ENCODE results near the gene MSTN.
"Not testable (repeated sequence)": the region's sequence is repeated elsewhere in the genome, so short reads cannot be mapped to it uniquely, and the experiment has no call there.

MSTN gene

GRCh38 chr2:190031969-190032618 is 30.4 kb downstream of the MSTN start:
- no peak for DNase-seq (ENCODE audit: low read depth, low spot score)
- CTCF ChIA-PET = no interaction called here

DNA sequence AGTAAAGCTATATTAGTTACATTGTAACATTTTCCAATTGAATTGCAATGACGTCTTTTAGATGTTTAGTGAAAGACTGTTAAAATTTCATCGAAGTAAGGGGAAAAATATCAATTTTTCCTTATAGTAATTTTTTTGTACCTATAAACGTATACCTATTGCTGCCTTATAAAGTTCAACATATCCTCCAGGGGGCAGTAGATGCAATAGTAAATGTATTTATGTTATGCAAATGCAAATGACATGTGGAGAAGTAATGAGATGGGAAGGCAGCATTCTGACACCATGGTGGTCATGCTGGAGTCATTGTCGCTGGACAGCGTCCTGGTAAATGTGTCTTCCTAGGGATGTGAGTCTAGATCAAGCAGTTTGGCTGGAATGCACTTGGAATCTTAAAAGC is 38.7 kb downstream of the MSTN start:
- H3K4me3 ChIP-seq (ENCODE audit: low read depth, low read length) = no peak overlapping the region
- ChIA-PET CTCF (interaction anchor here (0.7 to 5.1 kb wide), 11 partner anchors 13 to 381 kb away, joined by 3 to 22 read pairs (median 4); no protein-coding TSS in a partner anchor), POLR2A (no interaction called here)
- peak; percentile 3 for DNase-seq (ENCODE audit: low read depth, low spot score)
- TF ChIP-seq, protein P1, sequence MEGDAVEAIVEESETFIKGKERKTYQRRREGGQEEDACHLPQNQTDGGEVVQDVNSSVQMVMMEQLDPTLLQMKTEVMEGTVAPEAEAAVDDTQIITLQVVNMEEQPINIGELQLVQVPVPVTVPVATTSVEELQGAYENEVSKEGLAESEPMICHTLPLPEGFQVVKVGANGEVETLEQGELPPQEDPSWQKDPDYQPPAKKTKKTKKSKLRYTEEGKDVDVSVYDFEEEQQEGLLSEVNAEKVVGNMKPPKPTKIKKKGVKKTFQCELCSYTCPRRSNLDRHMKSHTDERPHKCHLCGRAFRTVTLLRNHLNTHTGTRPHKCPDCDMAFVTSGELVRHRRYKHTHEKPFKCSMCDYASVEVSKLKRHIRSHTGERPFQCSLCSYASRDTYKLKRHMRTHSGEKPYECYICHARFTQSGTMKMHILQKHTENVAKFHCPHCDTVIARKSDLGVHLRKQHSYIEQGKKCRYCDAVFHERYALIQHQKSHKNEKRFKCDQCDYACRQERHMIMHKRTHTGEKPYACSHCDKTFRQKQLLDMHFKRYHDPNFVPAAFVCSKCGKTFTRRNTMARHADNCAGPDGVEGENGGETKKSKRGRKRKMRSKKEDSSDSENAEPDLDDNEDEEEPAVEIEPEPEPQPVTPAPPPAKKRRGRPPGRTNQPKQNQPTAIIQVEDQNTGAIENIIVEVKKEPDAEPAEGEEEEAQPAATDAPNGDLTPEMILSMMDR (IDR thresholded peaks at IDR 0.05; ENCODE audit: insufficient read depth, low read length, missing control alignments) = peak; percentile 47

More at GRCh38 chr2:190031969-190032618, 30.4 kb downstream of the MSTN start:
- TF ChIP-seq, protein P1 (IDR thresholded peaks at IDR 0.05; ENCODE audit: insufficient read depth, low read length, missing control alignments) = no peak
- POLR2A ChIA-PET = no interaction called here
- H3K4me3 ChIP-seq (ENCODE audit: low read depth, low read length) = no peak overlapping the region

DNA sequence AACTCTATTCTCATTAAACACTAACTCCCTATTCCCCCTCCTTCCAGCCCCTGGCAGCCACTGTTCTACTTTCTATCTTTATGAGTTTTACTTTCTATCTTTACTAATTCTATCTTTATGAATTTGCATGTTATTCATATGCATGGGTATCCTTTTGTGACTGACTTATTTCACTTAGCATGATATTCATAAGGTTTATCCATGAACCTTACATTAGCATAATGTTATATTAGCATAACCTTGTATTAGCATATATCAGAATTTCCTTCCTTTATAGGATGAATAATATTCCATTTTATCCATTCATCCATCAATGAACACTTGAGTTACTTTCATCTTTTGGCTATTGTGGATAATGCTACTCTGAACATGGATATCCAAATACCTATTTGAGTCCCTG is 41.8 kb downstream of the MSTN start:
- DNase-seq (ENCODE audit: low read depth, low spot score) = no peak
- TF ChIP-seq, protein P1 (IDR thresholded peaks at IDR 0.05; ENCODE audit: insufficient read depth, low read length, missing control alignments) = no peak
- no peak overlapping the region for H3K4me3 ChIP-seq (ENCODE audit: low read depth, low read length)
- POLR2A ChIA-PET = no interaction called here
- CTCF ChIA-PET = no interaction called here

DNA sequence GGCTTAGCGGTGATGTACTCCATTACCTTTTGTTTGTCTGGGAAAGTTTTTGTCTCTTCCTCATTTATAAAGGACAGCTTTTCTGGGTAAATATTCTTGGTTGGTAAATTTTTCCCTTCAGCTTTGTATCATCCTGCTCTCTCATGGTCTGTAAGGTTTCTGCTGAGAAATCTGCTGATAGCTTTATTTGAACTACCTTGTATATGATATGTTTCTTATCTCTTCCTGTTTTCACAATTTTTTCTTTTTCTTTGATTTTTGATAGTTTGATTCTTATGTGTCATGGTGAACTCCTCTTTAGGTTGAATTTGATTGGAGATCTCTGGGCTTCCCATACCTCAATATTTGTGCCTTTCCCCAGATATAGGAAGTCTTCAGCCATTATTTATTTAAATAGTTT is 44.7 kb downstream of the MSTN start:
- CTCF ChIA-PET = interaction anchor here (1.5 kb wide), 1 partner anchor 8 kb away, joined by 3 read pairs; no protein-coding TSS in a partner anchor
- TF ChIP-seq, protein P1 (IDR thresholded peaks at IDR 0.05; ENCODE audit: insufficient read depth, low read length, missing control alignments) = no peak
- POLR2A ChIA-PET = no interaction called here

DNA sequence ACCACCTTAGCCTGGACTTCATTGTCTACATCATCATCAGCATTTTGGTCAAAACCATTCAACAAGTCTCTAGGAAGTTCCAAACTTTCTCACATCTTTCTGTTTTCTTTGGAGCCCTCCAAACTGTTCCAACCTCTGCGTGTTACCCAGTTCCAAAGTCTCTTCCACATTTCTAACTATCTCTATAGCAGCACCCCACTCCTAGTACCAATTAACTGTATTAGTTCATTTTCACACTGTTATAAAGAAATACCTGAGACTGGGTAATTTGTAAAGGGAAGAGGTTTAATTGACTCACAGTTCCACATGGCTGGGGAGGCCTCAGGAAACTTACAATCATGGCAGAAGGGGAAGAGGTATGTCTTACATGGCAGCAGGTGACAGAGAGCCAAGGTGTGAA is 46.6 kb downstream of the MSTN start:
- DNase-seq (ENCODE audit: low read depth, low spot score); CTCF ChIA-PET; H3K4me3 ChIP-seq (ENCODE audit: low read depth, low read length); POLR2A ChIA-PET: not testable (repeated sequence)

More for the DNA sequence above, 44.7 kb downstream of the MSTN start:
- no peak overlapping the region for H3K4me3 ChIP-seq (ENCODE audit: low read depth, low read length)
- DNase-seq (ENCODE audit: low read depth, low spot score) = no peak

Data from AG04449 (cell line).